Measurements from ENCODE around the gene PRICKLE2.

Gene PRICKLE2

GRCh38 chr3:64213962-64214379 lies 11.3 kb downstream of the PRICKLE2 start:
- POLR2A ChIA-PET = no interaction called here
- no peak overlapping the region for H3K27ac ChIP-seq (ENCODE audit: insufficient read depth in 1 of 2, low read depth in 1 of 2, low read length in 2 of 2, poor library complexity in 1 of 2, severe bottlenecking in 2 of 2)
- CTCF ChIA-PET = no interaction called here
- 3% methylated on average over 8 of the region's 8 CpGs for WGBS (ENCODE audit: insufficient coverage)
- DNase-seq = peak in 2 of 3 donors; percentile 40 to 42
- no peaks in the 10 kb centered on the region for H3K36me3 ChIP-seq (ENCODE audit: control insufficient read depth in 4 of 4, insufficient read depth in 4 of 4, low read length in 3 of 4)
- H3K9me3 ChIP-seq (ENCODE audit: control extremely low read depth in 1 of 5, control insufficient read depth in 4 of 5, insufficient read depth in 2 of 5, low read depth in 1 of 5, low read length in 4 of 5) = no peaks in the 10 kb centered on the region
- peaks cover 0 to 33% (median 12%) of the 10 kb centered on the region in 4 experiments for H3K4me1 ChIP-seq (ENCODE audit: control extremely low read depth in 1 of 4, control insufficient read depth in 4 of 4, insufficient read depth in 4 of 4, low read length in 3 of 4)
- peak overlapping the region in 1 of 7 experiments; percentile 30 for H3K4me3 ChIP-seq (ENCODE audit: control insufficient read depth in 1 of 7, extremely low read depth in 1 of 7, insufficient read depth in 4 of 7, low read depth in 2 of 7, low read length in 6 of 7)
- peaks cover 0 to 3% (median 0%) of the 10 kb centered on the region in 5 experiments for H3K27me3 ChIP-seq (replicated peaks in 2 of 5; ENCODE audit: control insufficient read depth in 4 of 5, insufficient read depth in 5 of 5, low read length in 4 of 5)

GRCh38 chr3:64213224-64213878 lies 11.9 kb downstream of the PRICKLE2 start:
- H3K27ac ChIP-seq (ENCODE audit: insufficient read depth in 1 of 2, low read depth in 1 of 2, low read length in 2 of 2, poor library complexity in 1 of 2, severe bottlenecking in 2 of 2) = no peak overlapping the region
- WGBS (ENCODE audit: insufficient coverage) = 93% methylated on average over 6 of the region's 9 CpGs
- no peak for DNase-seq
- peaks cover 0 to 3% (median 0%) of the 10 kb centered on the region in 5 experiments for H3K27me3 ChIP-seq (replicated peaks in 2 of 5; ENCODE audit: control insufficient read depth in 4 of 5, insufficient read depth in 5 of 5, low read length in 4 of 5)
- no peaks in the 10 kb centered on the region for H3K36me3 ChIP-seq (ENCODE audit: control insufficient read depth in 4 of 4, insufficient read depth in 4 of 4, low read length in 3 of 4)
- H3K9me3 ChIP-seq (ENCODE audit: control extremely low read depth in 1 of 5, control insufficient read depth in 4 of 5, insufficient read depth in 2 of 5, low read depth in 1 of 5, low read length in 4 of 5) = no peaks in the 10 kb centered on the region
- H3K4me1 ChIP-seq (ENCODE audit: control extremely low read depth in 1 of 4, control insufficient read depth in 4 of 4, insufficient read depth in 4 of 4, low read length in 3 of 4) = peaks cover 0 to 33% (median 12%) of the 10 kb centered on the region in 4 experiments
- no peak overlapping the region for H3K4me3 ChIP-seq (ENCODE audit: control insufficient read depth in 1 of 7, extremely low read depth in 1 of 7, insufficient read depth in 4 of 7, low read depth in 2 of 7, low read length in 6 of 7)
- ChIA-PET POLR2A (no interaction called here), CTCF (no interaction called here)

GRCh38 chr3:64209866-64210621 lies 15.2 kb downstream of the PRICKLE2 start:
- H3K9me3 ChIP-seq (ENCODE audit: control extremely low read depth in 1 of 5, control insufficient read depth in 4 of 5, insufficient read depth in 2 of 5, low read depth in 1 of 5, low read length in 4 of 5) = no peaks in the 10 kb centered on the region
- H3K4me3 ChIP-seq (ENCODE audit: control insufficient read depth in 1 of 7, extremely low read depth in 1 of 7, insufficient read depth in 4 of 7, low read depth in 2 of 7, low read length in 6 of 7) = peak overlapping the region in 1 of 7 experiments; percentile 53
- H3K27me3 ChIP-seq (replicated peaks in 2 of 5; ENCODE audit: control insufficient read depth in 4 of 5, insufficient read depth in 5 of 5, low read length in 4 of 5) = no peaks in the 10 kb centered on the region
- DNase-seq = peak; percentile 31 to 89 (median 81)
- H3K4me1 ChIP-seq (ENCODE audit: control extremely low read depth in 1 of 4, control insufficient read depth in 4 of 4, insufficient read depth in 4 of 4, low read length in 3 of 4) = peaks cover 0 to 42% (median 15%) of the 10 kb centered on the region in 4 experiments
- POLR2A ChIA-PET = no interaction called here
- H3K27ac ChIP-seq (ENCODE audit: insufficient read depth in 1 of 2, low read depth in 1 of 2, low read length in 2 of 2, poor library complexity in 1 of 2, severe bottlenecking in 2 of 2) = no peak overlapping the region
- H3K36me3 ChIP-seq (ENCODE audit: control insufficient read depth in 4 of 4, insufficient read depth in 4 of 4, low read length in 3 of 4) = no peaks in the 10 kb centered on the region
- CTCF ChIA-PET = no interaction called here
- whole genome bisulfite sequencing (ENCODE audit: insufficient coverage) = 54% methylated on average over 7 of the region's 12 CpGs

GRCh38 chr3:64207289-64208080 lies 17.8 kb downstream of the PRICKLE2 start:
- Histone ChIP-seq H3K27ac (ENCODE audit: insufficient read depth in 1 of 2, low read depth in 1 of 2, low read length in 2 of 2, poor library complexity in 1 of 2, severe bottlenecking in 2 of 2) (no peak overlapping the region), H3K36me3 (ENCODE audit: control insufficient read depth in 4 of 4, insufficient read depth in 4 of 4, low read length in 3 of 4) (no peaks in the 10 kb centered on the region), H3K27me3 (replicated peaks in 2 of 5; ENCODE audit: control insufficient read depth in 4 of 5, insufficient read depth in 5 of 5, low read length in 4 of 5) (no peaks in the 10 kb centered on the region), H3K9me3 (ENCODE audit: control extremely low read depth in 1 of 5, control insufficient read depth in 4 of 5, insufficient read depth in 2 of 5, low read depth in 1 of 5, low read length in 4 of 5) (no peaks in the 10 kb centered on the region), H3K4me3 (ENCODE audit: control insufficient read depth in 1 of 7, extremely low read depth in 1 of 7, insufficient read depth in 4 of 7, low read depth in 2 of 7, low read length in 6 of 7) (no peak overlapping the region), H3K4me1 (ENCODE audit: control extremely low read depth in 1 of 4, control insufficient read depth in 4 of 4, insufficient read depth in 4 of 4, low read length in 3 of 4) (peaks cover 0 to 40% (median 16%) of the 10 kb centered on the region in 4 experiments)
- WGBS (ENCODE audit: insufficient coverage) = 98% methylated on average over 8 of the region's 14 CpGs
- CTCF ChIA-PET = no interaction called here
- POLR2A ChIA-PET = no interaction called here
- DNase-seq = no peak

- Histone ChIP-seq H3K9me3 (ENCODE audit: control extremely low read depth in 1 of 5, control insufficient read depth in 4 of 5, insufficient read depth in 2 of 5, low read depth in 1 of 5, low read length in 4 of 5) (no peaks in the 10 kb centered on the region), H3K27ac (ENCODE audit: insufficient read depth in 1 of 2, low read depth in 1 of 2, low read length in 2 of 2, poor library complexity in 1 of 2, severe bottlenecking in 2 of 2) (no peak overlapping the region), H3K4me3 (ENCODE audit: control insufficient read depth in 1 of 7, extremely low read depth in 1 of 7, insufficient read depth in 4 of 7, low read depth in 2 of 7, low read length in 6 of 7) (peak overlapping the region in 1 of 7 experiments; percentile 31), H3K36me3 (ENCODE audit: control insufficient read depth in 4 of 4, insufficient read depth in 4 of 4, low read length in 3 of 4) (no peaks in the 10 kb centered on the region), H3K27me3 (replicated peaks in 2 of 5; ENCODE audit: control insufficient read depth in 4 of 5, insufficient read depth in 5 of 5, low read length in 4 of 5) (no peaks in the 10 kb centered on the region), H3K4me1 (ENCODE audit: control extremely low read depth in 1 of 4, control insufficient read depth in 4 of 4, insufficient read depth in 4 of 4, low read length in 3 of 4) (peaks cover 0 to 22% (median 8%) of the 10 kb centered on the region in 4 experiments)
- ChIA-PET CTCF (interaction anchor here (1.2 kb wide), 1 partner anchor 11 kb away, joined by 3 read pairs; no protein-coding TSS in a partner anchor), POLR2A (no interaction called here)
- DNase-seq = peak; percentile 11 to 56 (median 33)
- 33% methylated on average over 3 of the region's 7 CpGs for WGBS (ENCODE audit: insufficient coverage)
Measured at GRCh38 chr3:64203969-64204908, 21.0 kb downstream of the PRICKLE2 start.

GRCh38 chr3:64203216-64203615 lies 22.1 kb downstream of the PRICKLE2 start:
- 100% methylated on average over 2 of the region's 2 CpGs for WGBS (ENCODE audit: insufficient coverage)
- POLR2A ChIA-PET = no interaction called here
- H3K27ac ChIP-seq (ENCODE audit: insufficient read depth in 1 of 2, low read depth in 1 of 2, low read length in 2 of 2, poor library complexity in 1 of 2, severe bottlenecking in 2 of 2) = no peak overlapping the region
- H3K36me3 ChIP-seq (ENCODE audit: control insufficient read depth in 4 of 4, insufficient read depth in 4 of 4, low read length in 3 of 4) = no peaks in the 10 kb centered on the region
- DNase-seq = no peak
- H3K27me3 ChIP-seq (replicated peaks in 2 of 5; ENCODE audit: control insufficient read depth in 4 of 5, insufficient read depth in 5 of 5, low read length in 4 of 5) = no peaks in the 10 kb centered on the region
- no peak overlapping the region for H3K4me3 ChIP-seq (ENCODE audit: control insufficient read depth in 1 of 7, extremely low read depth in 1 of 7, insufficient read depth in 4 of 7, low read depth in 2 of 7, low read length in 6 of 7)
- no peaks in the 10 kb centered on the region for H3K9me3 ChIP-seq (ENCODE audit: control extremely low read depth in 1 of 5, control insufficient read depth in 4 of 5, insufficient read depth in 2 of 5, low read depth in 1 of 5, low read length in 4 of 5)
- CTCF ChIA-PET = no interaction called here
- H3K4me1 ChIP-seq (ENCODE audit: control extremely low read depth in 1 of 4, control insufficient read depth in 4 of 4, insufficient read depth in 4 of 4, low read length in 3 of 4) = peaks cover 0 to 26% (median 8%) of the 10 kb centered on the region in 4 experiments

Data from common myeloid progenitor, CD34-positive (primary cell).